Uterus (tissue), 4 donors: Measurements from ENCODE around the gene DOK6. TPM values are rescaled to one million over a fixed set of nuclear protein-coding genes. Genes with fewer than 3 reads are reported as not detected.

ENCODE experiments used
- DNase-seq, 2 donors: peaks; one replicate each; pipeline ENCODE4 v3.0.0-alpha.2; 2019 to 2020
- H3K27ac ChIP-seq, 2 donors: fragments of 200-600 bp; sonication (generic); 1 replicate in 1 of 2; 2 replicates in 1 of 2; pipeline ENCODE4 v1.5.1; 2016 to 2018
- H3K27me3 ChIP-seq, 2 donors: fragments of 200-600 bp; sonication (generic); one replicate each; pipeline ENCODE4 v1.5.1; 2018 to 2019; ENCODE audit warnings: control low read depth in 1 of 2
- H3K36me3 ChIP-seq, 2 donors: fragments of 200-600 bp; sonication (generic); one replicate each; pipeline ENCODE4 v1.5.1; 2019; ENCODE audit warnings: control low read depth in 1 of 2
- H3K4me1 ChIP-seq, 2 donors: fragments of 200-600 bp; sonication (generic); one replicate each; pipeline ENCODE4 v1.5.1; 2018 to 2019; ENCODE audit warnings: control low read depth in 1 of 2
- H3K4me3 ChIP-seq, 2 donors: fragments of 200-600 bp; sonication (generic); 1 replicate in 1 of 2; 2 replicates in 1 of 2; pipeline ENCODE4 v1.5.1; 2018 to 2019; ENCODE audit warnings: mild to moderate bottlenecking in 1 of 2
- H3K9me3 ChIP-seq, 2 donors: fragments of 200-600 bp; sonication (generic); one replicate each; pipeline ENCODE4 v1.5.1; 2019; ENCODE audit warnings: control low read depth in 1 of 2
- CTCF ChIP-seq, 4 experiments: fragments of 200-600 bp in 2 of 4; fragments of 450-650 bp in 2 of 4; sonication (generic) in 2 of 4; IDR thresholded peaks; one replicate each; pipeline ENCODE4 v1.5.1; 2016 to 2019; ENCODE audit warnings: antibody characterized with exemption in 4 of 4, mild to moderate bottlenecking in 2 of 4, moderate library complexity in 1 of 4
- POLR2A ChIP-seq, 2 donors: fragments of 450-650 bp; IDR thresholded peaks; one replicate each; pipeline ENCODE4 v1.6.1; 2016; ENCODE audit warnings: antibody characterized with exemption in 2 of 2, mild to moderate bottlenecking in 1 of 2, moderate library complexity in 1 of 2
- intact Hi-C: fragments of 100-400 bp; cut with DNase I; formaldehyde crosslinking; loops from one replicate; pipeline ENCODE4 v1.15.1; 2023; ENCODE audit warnings: low total_unique reads
- total RNA-seq, 4 donors: library from RNA; depleted of rRNA in 3 of 4; stranded (reverse); fragments of >200 nt in 3 of 4; gene quantifications; one replicate each; pipeline versions ENCODE4 v1.1.0 to v1.2.4, GENCODE V29; 2014 to 2023
- donor health status: DM: yes; HTN: yes; CAD: no.

DOK6 gene
- total RNA-seq, 4 donors from 2014 or later = 0.26 to 9.5 (median 1.4) TPM

GRCh38 chr18:69586537-69586936 lies 185.8 kb downstream of the DOK6 start:
- TF ChIP-seq POLR2A (IDR thresholded peaks at IDR 0.05) = no peak
- no peak for TF ChIP-seq CTCF (IDR thresholded peaks at IDR 0.05)
- intact Hi-C loops = no loop called here
- no peaks in the 10 kb centered on the region for H3K36me3 ChIP-seq
- no peak overlapping the region for H3K4me3 ChIP-seq
- no peaks in the 10 kb centered on the region for H3K9me3 ChIP-seq
- DNase-seq = no peak
- H3K4me1 ChIP-seq = no peaks in the 10 kb centered on the region
- H3K27ac ChIP-seq = no peak overlapping the region
- no peaks in the 10 kb centered on the region for H3K27me3 ChIP-seq

GRCh38 chr18:69588301-69588700 lies 187.6 kb downstream of the DOK6 start:
- H3K4me1 ChIP-seq = no peaks in the 10 kb centered on the region
- no peaks in the 10 kb centered on the region for H3K27me3 ChIP-seq
- H3K27ac ChIP-seq = no peak overlapping the region
- H3K4me3 ChIP-seq = no peak overlapping the region
- H3K9me3 ChIP-seq = no peaks in the 10 kb centered on the region
- DNase-seq = no peak
- TF ChIP-seq CTCF (IDR thresholded peaks at IDR 0.05) (no peak), POLR2A (IDR thresholded peaks at IDR 0.05) (no peak)
- no peaks in the 10 kb centered on the region for H3K36me3 ChIP-seq
- intact Hi-C loops = no loop called here

- Histone ChIP-seq H3K4me1 (no peaks in the 10 kb centered on the region), H3K9me3 (no peaks in the 10 kb centered on the region), H3K4me3 (no peak overlapping the region), H3K27ac (no peak overlapping the region), H3K27me3 (no peaks in the 10 kb centered on the region), H3K36me3 (no peaks in the 10 kb centered on the region)
- intact Hi-C loops = no loop called here
- no peak for DNase-seq
- TF ChIP-seq CTCF (IDR thresholded peaks at IDR 0.05) = no peak
- no peak for TF ChIP-seq POLR2A (IDR thresholded peaks at IDR 0.05)
Measured at GRCh38 chr18:69590150-69590549, 189.5 kb downstream of the DOK6 start.

- intact Hi-C loops = no loop called here
- Histone ChIP-seq H3K27me3 (no peaks in the 10 kb centered on the region), H3K27ac (no peak overlapping the region), H3K4me1 (no peaks in the 10 kb centered on the region), H3K4me3 (no peak overlapping the region), H3K36me3 (no peaks in the 10 kb centered on the region), H3K9me3 (no peaks in the 10 kb centered on the region)
- DNase-seq = no peak
- TF ChIP-seq CTCF (IDR thresholded peaks at IDR 0.05) (no peak), POLR2A (IDR thresholded peaks at IDR 0.05) (no peak)
Measured at GRCh38 chr18:69596345-69596744, 195.7 kb downstream of the DOK6 start.

GRCh38 chr18:69597561-69597960 lies 196.9 kb downstream of the DOK6 start:
- no peaks in the 10 kb centered on the region for H3K27me3 ChIP-seq
- no peaks in the 10 kb centered on the region for H3K4me1 ChIP-seq
- no peak for DNase-seq
- TF ChIP-seq CTCF (IDR thresholded peaks at IDR 0.05) (no peak), POLR2A (IDR thresholded peaks at IDR 0.05) (no peak)
- intact Hi-C loops = no loop called here
- H3K27ac ChIP-seq = no peak overlapping the region
- no peaks in the 10 kb centered on the region for H3K36me3 ChIP-seq
- H3K9me3 ChIP-seq = no peaks in the 10 kb centered on the region
- no peak overlapping the region for H3K4me3 ChIP-seq
